Upper lobe of right lung (tissue), 1 donor: ENCODE results near the gene CLIC3. TPM values are rescaled to one million over a fixed set of nuclear protein-coding genes. Genes with fewer than 3 reads are reported as not detected.
A peak's percentile ranks its signal among the peaks of the same experiment; 100 is the strongest.

Experiments
- ATAC-seq: fragments of 200-7000 bp; cut with Tn5 transposase; one replicate; pipeline ENCODE4 v1.9.1; 2020; ENCODE audit warnings: mild to moderate bottlenecking, moderate library complexity
- DNase-seq: peaks from one replicate; pipeline ENCODE4 v3.0.0-alpha.2; 2020
- H3K27ac ChIP-seq: fragments of 200-600 bp; one replicate; pipeline ENCODE4 v1.8.0; 2022
- H3K27me3 ChIP-seq: fragments of 200-600 bp; one replicate; pipeline ENCODE4 v1.8.0; 2022; ENCODE audit warnings: mild to moderate bottlenecking
- H3K36me3 ChIP-seq: fragments of 200-600 bp; one replicate; pipeline ENCODE4 v1.8.0; 2022
- H3K4me1 ChIP-seq: fragments of 200-600 bp; one replicate; pipeline ENCODE4 v1.8.0; 2022
- H3K4me3 ChIP-seq: fragments of 200-600 bp; one replicate; pipeline ENCODE4 v1.8.0; 2022; ENCODE audit warnings: mild to moderate bottlenecking
- H3K9me3 ChIP-seq: fragments of 200-600 bp; one replicate; pipeline ENCODE4 v1.8.0; 2022
- intact Hi-C: fragments of 100-400 bp; cut with DNase I; formaldehyde crosslinking; loops from one replicate; pipeline ENCODE4 v1.11.0; 2022
- total RNA-seq: library from RNA; stranded (reverse); fragmentation: NEBNext Ultra II Directional; extraction: Animal tissue kit (Norgen Biotek cat#: 25700); gene quantifications from one replicate; pipeline ENCODE4 v1.2.1, GENCODE V29; 2021
- TF ChIP-seq, protein P1 (sequence below): fragments of 200-600 bp; IDR thresholded peaks from one replicate; pipeline ENCODE4 v1.8.0; 2022; ENCODE audit warnings: antibody characterized with exemption
- donor health status: DM: no; HTN: yes; CAD: no; lungs with severe emphysema.

CLIC3 gene
- total RNA-seq, 1 donor from 2014 or later: 80.7 TPM

DNA sequence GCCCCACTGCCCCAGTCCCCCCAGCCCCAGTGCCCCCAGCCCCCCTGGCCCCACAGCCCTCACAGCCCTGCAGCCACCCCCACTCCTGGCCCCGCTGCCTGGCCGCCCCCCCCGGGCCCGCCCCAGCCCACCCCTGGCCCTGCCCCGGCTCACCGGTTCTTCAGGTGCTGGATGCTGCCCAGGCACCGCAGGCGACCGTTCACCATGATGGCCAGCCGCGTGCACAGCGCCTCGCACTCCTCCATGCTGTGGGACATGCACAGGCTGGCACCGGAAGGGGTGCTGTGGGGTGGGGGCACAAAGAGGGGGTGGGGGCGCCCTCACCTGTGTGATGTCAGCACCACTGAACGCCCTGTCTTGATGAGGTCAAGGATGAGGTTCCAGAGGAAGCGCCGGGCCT is 12.8 kb upstream of the CLIC3 start:
- H3K4me1 ChIP-seq: peaks cover 5% of the 10 kb centered on the region
- TF ChIP-seq, protein P1, sequence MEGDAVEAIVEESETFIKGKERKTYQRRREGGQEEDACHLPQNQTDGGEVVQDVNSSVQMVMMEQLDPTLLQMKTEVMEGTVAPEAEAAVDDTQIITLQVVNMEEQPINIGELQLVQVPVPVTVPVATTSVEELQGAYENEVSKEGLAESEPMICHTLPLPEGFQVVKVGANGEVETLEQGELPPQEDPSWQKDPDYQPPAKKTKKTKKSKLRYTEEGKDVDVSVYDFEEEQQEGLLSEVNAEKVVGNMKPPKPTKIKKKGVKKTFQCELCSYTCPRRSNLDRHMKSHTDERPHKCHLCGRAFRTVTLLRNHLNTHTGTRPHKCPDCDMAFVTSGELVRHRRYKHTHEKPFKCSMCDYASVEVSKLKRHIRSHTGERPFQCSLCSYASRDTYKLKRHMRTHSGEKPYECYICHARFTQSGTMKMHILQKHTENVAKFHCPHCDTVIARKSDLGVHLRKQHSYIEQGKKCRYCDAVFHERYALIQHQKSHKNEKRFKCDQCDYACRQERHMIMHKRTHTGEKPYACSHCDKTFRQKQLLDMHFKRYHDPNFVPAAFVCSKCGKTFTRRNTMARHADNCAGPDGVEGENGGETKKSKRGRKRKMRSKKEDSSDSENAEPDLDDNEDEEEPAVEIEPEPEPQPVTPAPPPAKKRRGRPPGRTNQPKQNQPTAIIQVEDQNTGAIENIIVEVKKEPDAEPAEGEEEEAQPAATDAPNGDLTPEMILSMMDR: no peak
- DNase-seq (no peak), ATAC-seq (no peak)
- no peak overlapping the region for H3K4me3 ChIP-seq
- H3K27me3 ChIP-seq: no peaks in the 10 kb centered on the region
- intact Hi-C loops: no loop called here
- no peaks in the 10 kb centered on the region for H3K9me3 ChIP-seq
- no peaks in the 10 kb centered on the region for H3K36me3 ChIP-seq
- H3K27ac ChIP-seq: no peak overlapping the region

DNA sequence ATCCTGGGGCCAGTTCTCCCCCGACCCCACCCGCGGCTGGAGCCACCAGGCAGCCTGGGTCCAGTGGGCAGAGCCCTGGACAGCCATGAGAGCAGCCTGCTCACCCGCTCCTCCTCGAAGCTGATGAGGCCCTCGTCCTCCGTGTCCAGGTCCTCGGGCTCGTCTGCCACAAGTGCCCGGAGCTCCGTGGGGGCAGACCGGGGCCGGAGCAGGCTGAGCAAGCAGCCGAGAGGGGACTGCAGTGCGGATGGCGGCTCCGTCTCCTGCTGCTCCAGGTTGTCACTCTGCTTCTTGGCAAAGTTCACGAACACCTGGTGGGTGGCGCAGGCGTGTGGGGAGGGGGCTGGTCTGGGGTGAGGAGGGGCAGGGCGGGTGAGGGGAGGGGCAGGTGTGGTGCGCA is 11.9 kb upstream of the CLIC3 start:
- Histone ChIP-seq H3K36me3 (no peaks in the 10 kb centered on the region), H3K9me3 (no peaks in the 10 kb centered on the region), H3K27ac (no peak overlapping the region), H3K4me3 (no peak overlapping the region), H3K27me3 (no peaks in the 10 kb centered on the region), H3K4me1 (peaks cover 5% of the 10 kb centered on the region)
- intact Hi-C loops: no loop called here
- no peak for ATAC-seq
- no peak for DNase-seq
- TF ChIP-seq, protein P1: no peak

DNA sequence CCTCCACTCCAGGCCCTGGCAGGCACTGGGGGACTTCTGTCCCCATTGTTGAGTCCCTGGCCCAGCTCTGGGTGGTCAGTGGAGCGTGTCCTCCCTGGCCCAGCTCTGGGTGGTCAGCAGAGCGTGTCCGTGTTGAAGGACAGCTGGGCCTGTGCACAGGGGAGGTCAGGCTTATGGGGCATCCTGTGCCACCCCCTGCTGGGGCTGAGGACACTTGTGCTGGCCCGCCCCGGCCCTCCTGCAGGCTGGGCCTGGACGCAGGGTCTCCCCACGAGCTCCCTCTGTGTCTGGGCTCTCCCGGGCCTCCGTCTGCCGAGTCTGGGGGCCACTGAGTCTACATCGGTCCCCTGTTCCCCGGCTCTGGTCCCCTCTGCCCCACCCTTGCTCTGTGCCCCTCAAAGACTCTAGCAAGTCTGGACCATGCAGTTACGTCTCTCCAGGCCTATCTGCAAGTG is 11.5 kb upstream of the CLIC3 start:
- Histone ChIP-seq H3K27ac (no peak overlapping the region), H3K36me3 (no peaks in the 10 kb centered on the region), H3K4me1 (peaks cover 5% of the 10 kb centered on the region), H3K27me3 (no peaks in the 10 kb centered on the region), H3K9me3 (no peaks in the 10 kb centered on the region), H3K4me3 (no peak overlapping the region)
- intact Hi-C loops: no loop called here
- ATAC-seq (no peak), DNase-seq (no peak)
- TF ChIP-seq, protein P1: no peak

DNA sequence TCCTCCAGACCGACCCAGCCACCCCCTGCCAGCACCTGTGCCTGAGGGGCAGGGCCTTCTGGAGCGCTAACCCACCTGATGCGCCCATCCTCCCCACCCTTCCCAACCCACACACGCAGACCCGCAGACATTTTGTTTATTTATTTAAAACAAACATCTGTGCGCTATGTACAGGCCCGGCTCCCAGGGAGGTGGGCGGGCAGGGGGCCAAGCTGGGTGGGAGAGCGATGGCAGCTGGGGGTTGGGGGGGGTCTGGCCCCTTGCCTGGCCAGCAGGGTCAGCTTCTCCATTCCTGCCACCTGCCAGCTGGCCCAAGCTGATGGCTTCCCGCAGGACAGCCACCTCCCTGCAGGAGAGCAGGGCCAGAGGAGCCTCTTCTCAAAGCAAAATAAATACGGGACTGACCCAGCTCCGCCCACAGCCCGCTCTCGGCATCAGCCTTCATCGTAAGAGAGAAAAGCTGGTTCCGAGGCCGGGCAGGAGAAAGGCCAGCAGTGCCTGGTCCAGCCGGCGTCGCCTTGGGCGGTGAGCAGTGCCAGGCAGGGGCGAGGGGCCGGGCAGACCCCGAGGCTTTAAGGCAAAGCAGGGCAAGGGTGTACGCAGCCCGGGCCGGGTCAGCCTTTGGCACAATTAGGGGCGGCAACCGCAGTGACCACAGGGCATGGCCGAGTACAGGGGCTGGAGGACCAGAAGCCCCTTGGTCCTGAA is 10.9 kb upstream of the CLIC3 start:
- no peaks in the 10 kb centered on the region for H3K36me3 ChIP-seq
- H3K4me1 ChIP-seq: peaks cover 5% of the 10 kb centered on the region
- H3K27ac ChIP-seq: no peak overlapping the region
- intact Hi-C loops: no loop called here
- no peaks in the 10 kb centered on the region for H3K27me3 ChIP-seq
- H3K9me3 ChIP-seq: no peaks in the 10 kb centered on the region
- H3K4me3 ChIP-seq: no peak overlapping the region
- peak; percentile 13 for ATAC-seq
- TF ChIP-seq, protein P1: no peak
- no peak for DNase-seq

DNA sequence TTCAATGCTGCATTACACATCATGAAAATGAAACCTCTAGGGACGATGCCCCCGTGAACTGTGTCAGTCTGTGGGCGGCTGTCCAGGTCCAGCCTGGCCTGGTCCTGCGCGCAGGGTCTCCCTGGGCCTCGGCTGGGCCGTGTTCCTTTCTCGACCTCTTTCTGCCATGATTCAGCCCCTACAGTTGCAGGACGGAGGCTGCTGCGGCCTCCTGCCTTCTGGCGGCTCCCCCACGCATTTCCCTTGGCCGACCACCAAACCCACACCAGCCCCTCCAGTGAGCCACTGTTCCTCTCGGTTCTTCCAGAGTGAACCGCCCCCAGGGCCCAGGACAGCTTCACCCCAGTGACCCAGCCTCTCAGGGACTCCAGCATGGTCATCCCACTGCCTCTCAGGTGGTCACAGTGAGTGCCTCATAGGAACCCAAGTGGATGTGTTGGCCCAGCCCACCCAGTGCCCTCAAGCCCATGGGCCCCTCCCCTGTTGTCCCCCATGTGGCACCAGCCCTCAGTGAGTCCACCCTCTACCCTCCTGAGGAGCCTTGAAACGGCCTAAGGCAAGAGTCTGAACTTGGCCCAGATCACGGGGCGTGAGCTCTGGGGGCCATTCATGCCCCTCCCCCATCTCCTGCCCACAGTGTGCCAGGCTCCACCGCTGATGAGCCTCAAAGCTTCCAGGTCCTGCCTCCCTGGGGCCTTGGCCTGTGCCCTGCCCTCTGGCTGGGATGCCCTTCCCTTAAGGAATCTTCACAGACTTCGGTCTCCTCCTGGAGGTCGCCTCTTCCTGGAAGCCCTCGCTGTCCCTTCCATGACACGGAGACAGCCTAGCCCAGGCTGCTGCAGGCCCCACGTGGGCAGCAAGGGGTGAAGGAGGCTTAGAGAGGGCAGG is 10.0 kb upstream of the CLIC3 start:
- TF ChIP-seq, protein P1: no peak
- no peak overlapping the region for H3K27ac ChIP-seq
- peaks cover 5% of the 10 kb centered on the region for H3K4me1 ChIP-seq
- no peak overlapping the region for H3K4me3 ChIP-seq
- H3K36me3 ChIP-seq: no peaks in the 10 kb centered on the region
- H3K9me3 ChIP-seq: no peaks in the 10 kb centered on the region
- DNase-seq: no peak
- peak; percentile 3 for ATAC-seq
- H3K27me3 ChIP-seq: no peaks in the 10 kb centered on the region
- intact Hi-C loops: no loop called here
